AG04450 (cell line): Measurements from ENCODE around the gene MEIOB. TPM values are rescaled to one million over a fixed set of nuclear protein-coding genes. Genes with fewer than 3 reads are reported as not detected.

Experiments
- CTCF ChIA-PET: fragments of 300-600, 350-600 bp; formaldehyde crosslinking; extraction: SDS; loops from one replicate; lab custom pipeline; 2022; ENCODE audit warnings: antibody characterized with exemption, inconsistent platforms; lab: Charles Lee
- POLR2A ChIA-PET: fragments of 350-600 bp; formaldehyde crosslinking; extraction: SDS; loops from one replicate; lab custom pipeline; 2021; ENCODE audit warnings: antibody characterized with exemption, inconsistent platforms; lab: Yijun Ruan, JAX
- DNase-seq: peaks from one replicate; pipeline ENCODE4 v3.0.0-alpha.2; 2011; ENCODE audit warnings: low read depth, low spot score
- H3K27ac ChIP-seq: one replicate; pipeline ENCODE4 v1.5.1; 2012; ENCODE audit warnings: low read depth, low read length, control low read depth
- H3K27me3 ChIP-seq: one replicate; pipeline ENCODE4 v1.6.0; 2012; ENCODE audit warnings: low read length; ENCODE audit not compliant: control insufficient read depth, insufficient read depth
- H3K4me3 ChIP-seq: 2 replicates; pipeline ENCODE4 v1.5.1; 2011; ENCODE audit warnings: mild to moderate bottlenecking, low read depth, low read length, control low read depth
- H3K9me3 ChIP-seq: 2 replicates; pipeline ENCODE4 v1.5.1; 2012; ENCODE audit warnings: low read length; ENCODE audit not compliant: control insufficient read depth, insufficient read depth
- CTCF ChIP-seq: IDR thresholded peaks from 2 replicates; pipeline ENCODE4 v1.5.1; 2011; ENCODE audit warnings: low read depth, low read length, control low read depth, inconsistent platforms
- polyA plus RNA-seq: library from polyadenylated mRNA; depleted of rRNA; stranded (reverse); fragments of >200 nt; gene quantifications from 2 replicates; pipeline ENCODE4 v1.2.3, GENCODE V29; 2011

Gene MEIOB
- polyA plus RNA-seq, 1 experiment, result 0.04 TPM

- H3K27me3 ChIP-seq, result peaks cover 26% of the 10 kb centered on the region
- H3K27ac ChIP-seq, result no peak overlapping the region
- H3K4me3 ChIP-seq, result no peak overlapping the region
- TF ChIP-seq CTCF, result no peak
- ChIA-PET POLR2A (no interaction called here), CTCF (interaction anchor here (1.9 kb wide), 1 partner anchor 12 kb away, joined by 6 read pairs; no protein-coding TSS in a partner anchor)
- H3K9me3 ChIP-seq, result no peaks in the 10 kb centered on the region
- no peak for DNase-seq
These were observed 21.0 kb downstream of the MEIOB start for GRCh38 chr16:1850981-1851380.

GRCh38 chr16:1846416-1846815, 25.5 kb downstream of the MEIOB start:
- no peaks in the 10 kb centered on the region for H3K9me3 ChIP-seq
- POLR2A ChIA-PET, result no interaction called here
- H3K27ac ChIP-seq, result no peak overlapping the region
- CTCF ChIA-PET, result interaction anchor here (1.3 kb wide), 1 partner anchor 83 kb away, joined by 3 read pairs; no protein-coding TSS in a partner anchor
- no peak for TF ChIP-seq CTCF
- H3K4me3 ChIP-seq, result no peak overlapping the region
- peaks cover 15% of the 10 kb centered on the region for H3K27me3 ChIP-seq
- DNase-seq, result no peak

GRCh38 chr16:1845985-1846384, 26.0 kb downstream of the MEIOB start:
- no peak overlapping the region for H3K27ac ChIP-seq
- ChIA-PET POLR2A (no interaction called here), CTCF (interaction anchor here (1.1 to 1.3 kb wide), 2 partner anchors 19 to 83 kb away, joined by 3 to 4 read pairs; no protein-coding TSS in a partner anchor)
- DNase-seq, result no peak
- H3K4me3 ChIP-seq, result no peak overlapping the region
- peaks cover 14% of the 10 kb centered on the region for H3K27me3 ChIP-seq
- H3K9me3 ChIP-seq, result no peaks in the 10 kb centered on the region
- no peak for TF ChIP-seq CTCF

- H3K27me3 ChIP-seq, result no peaks in the 10 kb centered on the region
- TF ChIP-seq CTCF, result no peak
- no peak overlapping the region for H3K4me3 ChIP-seq
- H3K9me3 ChIP-seq, result no peaks in the 10 kb centered on the region
- CTCF ChIA-PET, result no interaction called here
- no peak overlapping the region for H3K27ac ChIP-seq
- POLR2A ChIA-PET, result no interaction called here
- DNase-seq, result peak; percentile 11
These were observed 32.4 kb downstream of the MEIOB start for GRCh38 chr16:1839554-1839953.

- no peak overlapping the region for H3K27ac ChIP-seq
- no peaks in the 10 kb centered on the region for H3K27me3 ChIP-seq
- DNase-seq, result no peak
- no peak overlapping the region for H3K4me3 ChIP-seq
- H3K9me3 ChIP-seq, result no peaks in the 10 kb centered on the region
- ChIA-PET CTCF (interaction anchor here (0.8 to 0.9 kb wide), 2 partner anchors 89 to 95 kb away, joined by 3 read pairs; no protein-coding TSS in a partner anchor), POLR2A (no interaction called here)
- TF ChIP-seq CTCF, result no peak
These were observed 37.9 kb downstream of the MEIOB start for GRCh38 chr16:1834096-1834495.
